Panc1 (cell line): ENCODE data around the gene ASH1L. TPM values are rescaled to one million over a fixed set of nuclear protein-coding genes. Genes with fewer than 3 reads are reported as not detected.
"Not testable (repeated sequence)": the region's sequence is repeated elsewhere in the genome, so short reads cannot be mapped to it uniquely, and the experiment has no call there.

ENCODE experiments used
- ATAC-seq: fragments of 200-7000 bp; cut with Tn5 transposase; 2 replicates; pipeline ENCODE4 v1.9.1; 2020; ENCODE audit warnings: mild to moderate bottlenecking, moderate library complexity
- BruUV-seq: library from RNA; stranded (reverse); fragments of 400-500 nt; replicated peaks from 2 replicates; lab custom pipeline; 2021; lab: Mats Ljungman, UMichigan
- CTCF ChIA-PET: fragments of 300-600 bp; sonication (Branson Sonifier 250); formaldehyde crosslinking; loops from one replicate; lab custom pipeline; 2022; ENCODE audit warnings: antibody characterized with exemption; lab: Charles Lee
- POLR2A ChIA-PET: fragments of 300-600 bp; sonication (Branson Sonifier 250); formaldehyde crosslinking; loops from one replicate; lab custom pipeline; 2022; ENCODE audit warnings: antibody characterized with exemption; lab: Charles Lee
- DNase-seq: peaks from one replicate; pipeline ENCODE4 v3.0.0-alpha.2; 2010; ENCODE audit warnings: low read depth, low spot score
- H3K27ac ChIP-seq: 2 replicates; pipeline ENCODE4 v1.5.1; 2011; ENCODE audit warnings: mild to moderate bottlenecking, low read length, inconsistent platforms
- H3K27me3 ChIP-seq: fragments of 200-500 bp; sonication (Bioruptor generic); 2 replicates; pipeline ENCODE4 v1.6.0; 2014; ENCODE audit warnings: low read length, inconsistent platforms; ENCODE audit not compliant: control insufficient read depth, insufficient read depth
- H3K36me3 ChIP-seq: fragments of 200-500 bp; sonication (Bioruptor generic); 2 replicates; pipeline ENCODE4 v1.5.1; 2014; ENCODE audit warnings: inconsistent platforms, mild to moderate bottlenecking, low read length, moderate library complexity; ENCODE audit not compliant: control insufficient read depth, insufficient read depth
- H3K4me1 ChIP-seq: 2 replicates; pipeline ENCODE4 v1.5.1; 2011; ENCODE audit warnings: inconsistent platforms, mild to moderate bottlenecking, low read length, moderate library complexity; ENCODE audit not compliant: control insufficient read depth, insufficient read depth
- H3K4me3 ChIP-seq, 2 experiments: 2 replicates each; pipeline ENCODE4 v1.5.1; 2011 to 2012; ENCODE audit warnings: low read depth in 2 of 2, low read length in 2 of 2, mild to moderate bottlenecking in 2 of 2, inconsistent platforms in 1 of 2, moderate library complexity in 1 of 2
- H3K9me3 ChIP-seq: fragments of 200-500 bp; sonication (Bioruptor generic); 2 replicates; pipeline ENCODE4 v1.5.1; 2014; ENCODE audit warnings: low read depth, mild to moderate bottlenecking, inconsistent platforms, low read length, moderate library complexity; ENCODE audit not compliant: control insufficient read depth, insufficient read depth
- CTCF ChIP-seq: fragments of 450-650 bp; IDR thresholded peaks from 2 replicates; pipeline ENCODE4 v1.5.1; 2017; ENCODE audit warnings: mild to moderate bottlenecking
- POLR2AphosphoS5 ChIP-seq: IDR thresholded peaks from 2 replicates; pipeline ENCODE4 v1.6.1; 2012; ENCODE audit warnings: mild to moderate bottlenecking, low read depth, low read length, moderate library complexity
- REST ChIP-seq, 2 experiments: IDR thresholded peaks; 2 replicates each; pipeline ENCODE4 v1.6.1; 2011 to 2012; ENCODE audit warnings: low read depth in 2 of 2, control low read depth in 1 of 2, low read length in 1 of 2, mild to moderate bottlenecking in 1 of 2, moderate library complexity in 1 of 2; ENCODE audit not compliant: insufficient read depth in 1 of 2
- SIN3A ChIP-seq: IDR thresholded peaks from 2 replicates; pipeline ENCODE4 v1.6.1; 2012; ENCODE audit warnings: low read depth, mild to moderate bottlenecking, low read length, moderate library complexity, borderline replicate concordance; ENCODE audit not compliant: insufficient read depth
- TCF7L2 ChIP-seq: IDR thresholded peaks from 2 replicates; pipeline ENCODE4 v1.6.1; 2011; ENCODE audit warnings: mild to moderate bottlenecking, low read depth, low read length, inconsistent platforms
- in situ Hi-C: cut with HindIII; loops from 2 replicates; pipeline ENCODE4 v1.10.0; 2016; ENCODE audit warnings: low sequenced_read_pairs, low pct_unique_long_range_greater_than_20kb
- intact Hi-C: fragments of 100-400 bp; cut with micrococcal nuclease; formaldehyde crosslinking; loops from one replicate; pipeline ENCODE4 v1.10.0; 2022; ENCODE audit not compliant: unreplicated experiment
- total RNA-seq: library from RNA; stranded (reverse); gene quantifications from one replicate; pipeline ENCODE4 v1.2.1, GENCODE V29; 2021; ENCODE audit not compliant: unreplicated experiment

ASH1L gene
- total RNA-seq, 1 experiment from 2014 or later = 40.9 TPM

DNA sequence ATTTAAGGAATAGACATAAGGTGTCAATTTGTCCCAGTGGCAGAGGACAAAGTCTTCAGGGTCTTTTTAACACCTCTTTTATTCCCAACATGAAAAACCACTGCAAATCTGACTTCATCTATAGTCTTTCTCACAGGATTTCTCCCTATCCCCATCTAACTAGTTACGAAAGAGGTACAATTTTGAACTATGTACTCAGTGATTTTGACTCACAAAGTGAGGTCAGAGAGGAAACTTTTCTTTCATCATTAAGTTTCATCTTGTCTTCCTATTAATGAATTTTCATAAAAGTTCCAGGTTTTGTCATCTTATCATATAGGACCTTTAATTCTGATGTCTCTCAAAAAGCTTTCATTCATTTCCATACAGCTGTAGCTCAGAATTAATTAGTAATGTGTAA lies 63.3 kb downstream of the ASH1L start:
- CTCF ChIA-PET = no interaction called here
- Histone ChIP-seq H3K27me3 (no peaks in the 10 kb centered on the region), H3K9me3 (no peaks in the 10 kb centered on the region), H3K27ac (no peak overlapping the region), H3K4me3 (no peak overlapping the region), H3K4me1 (peaks cover 16% of the 10 kb centered on the region), H3K36me3 (no peaks in the 10 kb centered on the region)
- in situ Hi-C loops = no loop called here
- BruUV-seq = no TSS peak
- no peak for DNase-seq
- intact Hi-C loops = loop anchor here (10.0 kb wide), 1 partner anchor 56 kb away; no protein-coding TSS in a partner anchor
- POLR2A ChIA-PET = interaction anchor here (0.5 kb wide), 1 partner anchor 28 kb away, joined by 12 read pairs; no protein-coding TSS in a partner anchor
- TF ChIP-seq REST (IDR thresholded peaks at IDR 0.05; ENCODE audit: insufficient read depth in 1 of 2, low read depth in 2 of 2, low read length in 1 of 2) (no peak), SIN3A (no peak), CTCF (no peak), POLR2AphosphoS5 (no peak), TCF7L2 (no peak)
- no peak for ATAC-seq

DNA sequence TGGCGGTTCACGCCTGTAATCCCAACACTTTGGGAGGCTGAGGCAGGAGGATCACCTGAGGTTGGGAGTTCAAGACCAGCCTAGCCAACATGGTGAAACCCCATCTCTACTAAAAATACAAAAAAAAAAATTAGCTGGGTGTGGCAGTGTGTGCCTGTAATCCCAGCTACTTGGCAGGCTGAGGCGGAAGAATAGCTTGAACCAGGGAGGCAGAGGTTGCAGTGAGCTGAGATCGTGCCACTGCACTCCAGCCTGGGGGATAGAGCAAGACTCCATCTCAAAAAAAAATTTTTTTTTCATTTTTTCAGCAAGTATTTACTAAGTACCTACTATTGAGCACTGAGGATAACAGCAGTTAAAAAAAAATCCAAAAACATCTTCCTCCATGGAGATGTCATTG lies 69.0 kb downstream of the ASH1L start:
- BruUV-seq, DNase-seq, H3K36me3 ChIP-seq, H3K27me3 ChIP-seq, POLR2A ChIA-PET, H3K9me3 ChIP-seq, H3K4me1 ChIP-seq, in situ Hi-C loops, H3K27ac ChIP-seq, H3K4me3 ChIP-seq, ATAC-seq, CTCF ChIA-PET: not testable (repeated sequence)
- intact Hi-C loops = loop anchor here (10.0 kb wide), 1 partner anchor 61 kb away; no protein-coding TSS in a partner anchor

DNA sequence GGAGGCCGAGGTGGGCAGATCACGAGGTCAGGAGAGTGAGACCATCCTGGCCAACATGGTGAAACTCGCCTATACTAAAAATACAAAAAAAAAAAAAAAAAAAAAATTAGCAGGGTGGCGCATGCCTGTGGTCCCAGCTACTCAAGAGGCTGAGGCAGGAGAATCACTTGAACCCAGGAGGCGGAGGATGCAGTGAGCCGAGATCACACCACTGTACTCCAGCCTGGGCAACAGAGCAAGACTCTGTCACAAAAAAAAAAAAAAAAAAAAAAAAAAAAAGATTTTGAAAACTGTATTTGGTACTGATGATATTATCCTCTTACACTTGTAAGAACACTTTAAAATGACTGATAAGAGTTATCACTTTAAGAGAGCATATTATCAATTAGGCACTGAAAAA lies 74.2 kb downstream of the ASH1L start:
- POLR2A ChIA-PET, intact Hi-C loops: not testable (repeated sequence)

More for the DNA sequence above, 74.2 kb downstream of the ASH1L start:
- BruUV-seq, H3K4me1 ChIP-seq, H3K36me3 ChIP-seq, CTCF ChIA-PET, DNase-seq, H3K27me3 ChIP-seq, H3K4me3 ChIP-seq, ATAC-seq, H3K9me3 ChIP-seq, H3K27ac ChIP-seq, in situ Hi-C loops: not testable (repeated sequence)
